ENCODE results near the gene PTPN6. TPM values are rescaled to one million over a fixed set of nuclear protein-coding genes. Genes with fewer than 3 reads are reported as not detected.

The PTPN6 gene
- total and polyA plus RNA-seq, 2 of the 8 experiments (the other 6 are each of a cell fraction or from before 2014, with no cell fraction given): 16.3 to 28.4 TPM

GRCh38 chr12:6953442-6954315 lies 2.5 kb downstream of the PTPN6 start:
- Histone ChIP-seq H3K4me3 (ENCODE audit: extremely low read depth in 1 of 4, insufficient read depth in 2 of 4, low read depth in 3 of 4, low read length in 4 of 4) (no peak overlapping the region), H3K36me3 (ENCODE audit: control insufficient read depth in 2 of 4, insufficient read depth in 4 of 4, low read length in 3 of 4) (no peaks in the 10 kb centered on the region), H2BK5ac (ENCODE audit: low read depth, low read length) (no peak overlapping the region), H4K20me1 (replicated peaks in 1 of 2; ENCODE audit: control insufficient read depth in 1 of 2, insufficient read depth in 2 of 2, low read length in 2 of 2) (no peaks in the 10 kb centered on the region), H2AFZ (ENCODE audit: low read length) (no peak overlapping the region), H3K4me2 (ENCODE audit: insufficient read depth in 1 of 2, low read depth in 2 of 2, low read length in 2 of 2) (no peak overlapping the region; a peak in 1 of 4 replicates), H4K5ac (ENCODE audit: insufficient read length, low read depth, low read length) (no peak overlapping the region), H2BK12ac (ENCODE audit: low read depth, low read length) (no peak overlapping the region), H3K23me2 (ENCODE audit: low read depth, low read length) (no peaks in the 10 kb centered on the region), H3K23ac (ENCODE audit: insufficient read length) (no peak overlapping the region), H3K56ac (replicated peaks; ENCODE audit: insufficient read length, low read depth, low read length) (no peak overlapping the region), H2BK20ac (ENCODE audit: low read length) (no peak overlapping the region), H3K9me3 (ENCODE audit: insufficient read depth in 2 of 2, low read depth in 1 of 2, low read length in 1 of 2) (no peaks in the 10 kb centered on the region), H2BK15ac (ENCODE audit: low read length) (no peak overlapping the region), H3K18ac (ENCODE audit: extremely low read depth, low read length) (peak overlapping the region; percentile 7; the same call in 1 of the 2 replicates), H2AK5ac (ENCODE audit: low read depth, low read length) (peak overlapping the region; percentile 39; the same call in 1 of the 2 replicates), H3K4ac (replicated peaks; ENCODE audit: insufficient read length, low read depth, low read length) (peak overlapping the region; percentile 88), H3K27me3 (replicated peaks in 1 of 4; ENCODE audit: control insufficient read depth in 3 of 4, extremely low read depth in 1 of 4, insufficient read depth in 3 of 4, low read length in 3 of 4) (no peaks in the 10 kb centered on the region), H3K79me2 (ENCODE audit: control insufficient read depth in 1 of 2, insufficient read depth in 2 of 2, low read length in 2 of 2) (no peaks in the 10 kb centered on the region), H4K8ac (ENCODE audit: extremely low read depth, insufficient read depth, low read length) (peak overlapping the region; percentile 28; the same call in 1 of the 2 replicates), H3K27ac (ENCODE audit: low read depth, low read length) (no peak overlapping the region), H3K14ac (ENCODE audit: insufficient read length) (no peak overlapping the region), H2BK120ac (replicated peaks; ENCODE audit: low read depth, low read length) (no peak overlapping the region), H3K9ac (replicated peaks in 1 of 4; ENCODE audit: extremely low read depth in 1 of 4, low read depth in 3 of 4, low read length in 3 of 4) (no peak overlapping the region), H3K4me1 (replicated peaks in 1 of 4; ENCODE audit: control insufficient read depth in 3 of 4, insufficient read depth in 4 of 4, low read length in 3 of 4) (peaks cover 0 to 14% (median 6%) of the 10 kb centered on the region in 4 experiments; a peak in 4 of 7 replicates), H3K79me1 (ENCODE audit: low read depth, low read length) (peaks cover 5% of the 10 kb centered on the region; the same call in 1 of the 2 replicates), H4K91ac (replicated peaks; ENCODE audit: insufficient read length, low read length) (no peak overlapping the region)
- DNase-seq (ENCODE audit: low read depth in 1 of 2, low spot score in 2 of 2) (no peak), FAIRE-seq (no peak)
- 82% methylated on average over 18 of the region's 24 CpGs; no CpG with 5 or more reads in 1 of the 2 experiments for WGBS, 2 experiments (ENCODE audit: extremely low coverage in 1 of 2, insufficient coverage in 1 of 2, insufficient read length in 1 of 2, insufficient replicate concordance in 2 of 2, low coverage in 1 of 2, low lambda C conversion rate in 2 of 2, missing lambda C conversion rate in 1 of 2)
- CTCF ChIA-PET (ENCODE audit: partially characterized antibody): interaction anchor here (0.7 to 2.9 kb wide), 7 partner anchors 8 to 101 kb away, joined by 3 to 35 read pairs (median 4); partner anchors contain the start of gene C12orf57
- no peak for TF ChIP-seq ATF2 (IDR thresholded peaks at IDR 0.05; ENCODE audit: low read length)
- TF ChIP-seq, protein P1, sequence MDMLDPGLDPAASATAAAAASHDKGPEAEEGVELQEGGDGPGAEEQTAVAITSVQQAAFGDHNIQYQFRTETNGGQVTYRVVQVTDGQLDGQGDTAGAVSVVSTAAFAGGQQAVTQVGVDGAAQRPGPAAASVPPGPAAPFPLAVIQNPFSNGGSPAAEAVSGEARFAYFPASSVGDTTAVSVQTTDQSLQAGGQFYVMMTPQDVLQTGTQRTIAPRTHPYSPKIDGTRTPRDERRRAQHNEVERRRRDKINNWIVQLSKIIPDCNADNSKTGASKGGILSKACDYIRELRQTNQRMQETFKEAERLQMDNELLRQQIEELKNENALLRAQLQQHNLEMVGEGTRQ (IDR thresholded peaks at IDR 0.05; ENCODE audit: low read length): peak; percentile 13; the same call in 1 of the 2 replicates
- POLR2A ChIA-PET (ENCODE audit: partially characterized antibody): interaction anchor here (2.8 to 44.0 kb wide), 4 partner anchors 9 to 32 kb away, joined by 21 to 1596 read pairs (median 1312); partner anchors contain the start of genes ATN1, C12orf57, EMG1 and ENO2
